HG03439 (cell line): Measurements from ENCODE around the gene RMC1.

Experiments
- ATAC-seq: cut with Tn5 transposase; IDR thresholded peaks from one replicate; pipeline ENCODE4 v1.9.1; 2021; ENCODE audit warnings: mild to moderate bottlenecking, moderate library complexity; ENCODE audit not compliant: unreplicated experiment

RMC1 gene

GRCh38 chr18:23580677-23581367 lies 77.5 kb downstream of the RMC1 start:
- no peak for ATAC-seq
